Measurements from ENCODE around the gene PRR36.

The PRR36 gene

GRCh38 chr19:7885818-7886217 is 11.6 kb upstream of the PRR36 start:
- H3K27ac ChIP-seq (ENCODE audit: low read depth in 2 of 2, low read length in 2 of 2): no peak overlapping the region
- H3K4me1 ChIP-seq (ENCODE audit: control insufficient read depth in 2 of 2, insufficient read depth in 2 of 2, low read length in 2 of 2): peaks cover 0 to 3% of the 10 kb centered on the region in 2 donors
- H3K9me3 ChIP-seq (ENCODE audit: control insufficient read depth in 2 of 2, low read length in 2 of 2): no peaks in the 10 kb centered on the region
- H3K4me3 ChIP-seq (ENCODE audit: low read length in 2 of 2): no peak overlapping the region
- H3K27me3 ChIP-seq (ENCODE audit: control insufficient read depth in 2 of 2, insufficient read depth in 2 of 2, low read length in 2 of 2): peaks cover 0 to 9% of the 10 kb centered on the region in 2 donors
- H3K9ac ChIP-seq (ENCODE audit: low read depth in 1 of 2, low read length in 2 of 2): no peak overlapping the region
- H3K36me3 ChIP-seq (ENCODE audit: control insufficient read depth in 2 of 2, insufficient read depth in 2 of 2, low read length in 2 of 2): no peaks in the 10 kb centered on the region

GRCh38 chr19:7883796-7884570 is 9.8 kb upstream of the PRR36 start:
- Histone ChIP-seq H3K27me3 (ENCODE audit: control insufficient read depth in 2 of 2, insufficient read depth in 2 of 2, low read length in 2 of 2) (peaks cover 0 to 8% of the 10 kb centered on the region in 2 donors), H3K9ac (ENCODE audit: low read depth in 1 of 2, low read length in 2 of 2) (no peak overlapping the region)

GRCh38 chr19:7883105-7883504 is 8.9 kb upstream of the PRR36 start:
- H3K4me1 ChIP-seq (ENCODE audit: control insufficient read depth in 2 of 2, insufficient read depth in 2 of 2, low read length in 2 of 2): no peaks in the 10 kb centered on the region
- H3K27ac ChIP-seq (ENCODE audit: low read depth in 2 of 2, low read length in 2 of 2): no peak overlapping the region
- H3K27me3 ChIP-seq (ENCODE audit: control insufficient read depth in 2 of 2, insufficient read depth in 2 of 2, low read length in 2 of 2): peaks cover 0 to 5% of the 10 kb centered on the region in 2 donors
- H3K36me3 ChIP-seq (ENCODE audit: control insufficient read depth in 2 of 2, insufficient read depth in 2 of 2, low read length in 2 of 2): no peaks in the 10 kb centered on the region
- H3K9ac ChIP-seq (ENCODE audit: low read depth in 1 of 2, low read length in 2 of 2): no peak overlapping the region
- no peaks in the 10 kb centered on the region for H3K9me3 ChIP-seq (ENCODE audit: control insufficient read depth in 2 of 2, low read length in 2 of 2)
- H3K4me3 ChIP-seq (ENCODE audit: low read length in 2 of 2): no peak overlapping the region

More at GRCh38 chr19:7883796-7884570, 9.8 kb upstream of the PRR36 start:
- H3K9me3 ChIP-seq (ENCODE audit: control insufficient read depth in 2 of 2, low read length in 2 of 2): no peaks in the 10 kb centered on the region
- peaks cover 0 to 3% of the 10 kb centered on the region in 2 donors for H3K4me1 ChIP-seq (ENCODE audit: control insufficient read depth in 2 of 2, insufficient read depth in 2 of 2, low read length in 2 of 2)
- no peak overlapping the region for H3K27ac ChIP-seq (ENCODE audit: low read depth in 2 of 2, low read length in 2 of 2)
- no peaks in the 10 kb centered on the region for H3K36me3 ChIP-seq (ENCODE audit: control insufficient read depth in 2 of 2, insufficient read depth in 2 of 2, low read length in 2 of 2)
- H3K4me3 ChIP-seq (ENCODE audit: low read length in 2 of 2): no peak overlapping the region

GRCh38 chr19:7881910-7882309 is 7.7 kb upstream of the PRR36 start:
- Histone ChIP-seq H3K4me3 (ENCODE audit: low read length in 2 of 2) (no peak overlapping the region), H3K9me3 (ENCODE audit: control insufficient read depth in 2 of 2, low read length in 2 of 2) (no peaks in the 10 kb centered on the region), H3K4me1 (ENCODE audit: control insufficient read depth in 2 of 2, insufficient read depth in 2 of 2, low read length in 2 of 2) (no peaks in the 10 kb centered on the region), H3K27me3 (ENCODE audit: control insufficient read depth in 2 of 2, insufficient read depth in 2 of 2, low read length in 2 of 2) (peaks cover 0 to 2% of the 10 kb centered on the region in 2 donors), H3K36me3 (ENCODE audit: control insufficient read depth in 2 of 2, insufficient read depth in 2 of 2, low read length in 2 of 2) (no peaks in the 10 kb centered on the region), H3K9ac (ENCODE audit: low read depth in 1 of 2, low read length in 2 of 2) (no peak overlapping the region), H3K27ac (ENCODE audit: low read depth in 2 of 2, low read length in 2 of 2) (no peak overlapping the region)

GRCh38 chr19:7879836-7880235 is 5.6 kb upstream of the PRR36 start:
- Histone ChIP-seq H3K4me1 (ENCODE audit: control insufficient read depth in 2 of 2, insufficient read depth in 2 of 2, low read length in 2 of 2) (no peaks in the 10 kb centered on the region), H3K9ac (ENCODE audit: low read depth in 1 of 2, low read length in 2 of 2) (no peak overlapping the region), H3K4me3 (ENCODE audit: low read length in 2 of 2) (no peak overlapping the region), H3K27me3 (ENCODE audit: control insufficient read depth in 2 of 2, insufficient read depth in 2 of 2, low read length in 2 of 2) (peaks cover 2 to 6% of the 10 kb centered on the region in 2 donors), H3K27ac (ENCODE audit: low read depth in 2 of 2, low read length in 2 of 2) (no peak overlapping the region), H3K9me3 (ENCODE audit: control insufficient read depth in 2 of 2, low read length in 2 of 2) (no peaks in the 10 kb centered on the region), H3K36me3 (ENCODE audit: control insufficient read depth in 2 of 2, insufficient read depth in 2 of 2, low read length in 2 of 2) (no peaks in the 10 kb centered on the region)

- Histone ChIP-seq H3K27ac (ENCODE audit: low read depth in 2 of 2, low read length in 2 of 2) (no peak overlapping the region), H3K9ac (ENCODE audit: low read depth in 1 of 2, low read length in 2 of 2) (no peak overlapping the region), H3K4me1 (ENCODE audit: control insufficient read depth in 2 of 2, insufficient read depth in 2 of 2, low read length in 2 of 2) (peaks cover 0 to 2% of the 10 kb centered on the region in 2 donors), H3K4me3 (ENCODE audit: low read length in 2 of 2) (no peak overlapping the region), H3K9me3 (ENCODE audit: control insufficient read depth in 2 of 2, low read length in 2 of 2) (no peaks in the 10 kb centered on the region), H3K36me3 (ENCODE audit: control insufficient read depth in 2 of 2, insufficient read depth in 2 of 2, low read length in 2 of 2) (no peaks in the 10 kb centered on the region), H3K27me3 (ENCODE audit: control insufficient read depth in 2 of 2, insufficient read depth in 2 of 2, low read length in 2 of 2) (peaks cover 6 to 11% of the 10 kb centered on the region in 2 donors)
Measured at GRCh38 chr19:7879111-7879807, 5.1 kb upstream of the PRR36 start.

- Histone ChIP-seq H3K4me1 (ENCODE audit: control insufficient read depth in 2 of 2, insufficient read depth in 2 of 2, low read length in 2 of 2) (peaks cover 0 to 5% of the 10 kb centered on the region in 2 donors), H3K27me3 (ENCODE audit: control insufficient read depth in 2 of 2, insufficient read depth in 2 of 2, low read length in 2 of 2) (peaks cover 13 to 19% of the 10 kb centered on the region in 2 donors), H3K4me3 (ENCODE audit: low read length in 2 of 2) (no peak overlapping the region), H3K36me3 (ENCODE audit: control insufficient read depth in 2 of 2, insufficient read depth in 2 of 2, low read length in 2 of 2) (no peaks in the 10 kb centered on the region), H3K27ac (ENCODE audit: low read depth in 2 of 2, low read length in 2 of 2) (no peak overlapping the region), H3K9ac (ENCODE audit: low read depth in 1 of 2, low read length in 2 of 2) (no peak overlapping the region), H3K9me3 (ENCODE audit: control insufficient read depth in 2 of 2, low read length in 2 of 2) (no peaks in the 10 kb centered on the region)
Measured at GRCh38 chr19:7877249-7877836, 3.2 kb upstream of the PRR36 start.

- H3K27me3 ChIP-seq (ENCODE audit: control insufficient read depth in 2 of 2, insufficient read depth in 2 of 2, low read length in 2 of 2): peaks cover 13 to 19% of the 10 kb centered on the region in 2 donors
Measured at GRCh38 chr19:7874897-7875273, 695 bp upstream of the PRR36 start.

GRCh38 chr19:7873304-7874075 is 700 bp downstream of the PRR36 start:
- Histone ChIP-seq H3K27me3 (ENCODE audit: control insufficient read depth in 2 of 2, insufficient read depth in 2 of 2, low read length in 2 of 2) (peaks cover 13 to 19% of the 10 kb centered on the region in 2 donors), H3K9ac (ENCODE audit: low read depth in 1 of 2, low read length in 2 of 2) (no peak overlapping the region), H3K9me3 (ENCODE audit: control insufficient read depth in 2 of 2, low read length in 2 of 2) (no peaks in the 10 kb centered on the region), H3K27ac (ENCODE audit: low read depth in 2 of 2, low read length in 2 of 2) (no peak overlapping the region), H3K36me3 (ENCODE audit: control insufficient read depth in 2 of 2, insufficient read depth in 2 of 2, low read length in 2 of 2) (no peaks in the 10 kb centered on the region), H3K4me3 (ENCODE audit: low read length in 2 of 2) (no peak overlapping the region), H3K4me1 (ENCODE audit: control insufficient read depth in 2 of 2, insufficient read depth in 2 of 2, low read length in 2 of 2) (peaks cover 19 to 24% of the 10 kb centered on the region in 2 donors)

More at GRCh38 chr19:7874897-7875273, 695 bp upstream of the PRR36 start:
- no peak overlapping the region for H3K27ac ChIP-seq (ENCODE audit: low read depth in 2 of 2, low read length in 2 of 2)
- H3K4me1 ChIP-seq (ENCODE audit: control insufficient read depth in 2 of 2, insufficient read depth in 2 of 2, low read length in 2 of 2): peaks cover 13 to 14% of the 10 kb centered on the region in 2 donors
- H3K4me3 ChIP-seq (ENCODE audit: low read length in 2 of 2): no peak overlapping the region
- H3K9me3 ChIP-seq (ENCODE audit: control insufficient read depth in 2 of 2, low read length in 2 of 2): no peaks in the 10 kb centered on the region
- no peak overlapping the region for H3K9ac ChIP-seq (ENCODE audit: low read depth in 1 of 2, low read length in 2 of 2)
- H3K36me3 ChIP-seq (ENCODE audit: control insufficient read depth in 2 of 2, insufficient read depth in 2 of 2, low read length in 2 of 2): no peaks in the 10 kb centered on the region
